ENCODE measurements around the gene PTPRZ1.

- no peak for TF ChIP-seq ZNF274 (IDR thresholded peaks at IDR 0.05; ENCODE audit: low read length)
- TF ChIP-seq ZNF274 (tag by site-specific recombination; IDR thresholded peaks at IDR 0.05; ENCODE audit: borderline replicate concordance): no peak
- no peak for TF ChIP-seq PRDM4 (tag by site-specific recombination; IDR thresholded peaks at IDR 0.05)
- TF ChIP-seq CTCF (tag by site-specific recombination; IDR thresholded peaks at IDR 0.05): no peak
- TF ChIP-seq ZNF23 (tag by site-specific recombination; IDR thresholded peaks at IDR 0.05; ENCODE audit: borderline replicate concordance): no peak
- TF ChIP-seq REST (tag by site-specific recombination; IDR thresholded peaks at IDR 0.05): no peak
- no peak for TF ChIP-seq ZNF24 (tag by site-specific recombination; IDR thresholded peaks at IDR 0.05)
- no peak for TF ChIP-seq ZNF175 (tag by site-specific recombination; IDR thresholded peaks at IDR 0.05)
Observed at GRCh38 chr7:121847041-121847440, 25.9 kb upstream of the PTPRZ1 start.
